ENCODE measurements around the gene ANXA11. TPM values are rescaled to one million over a fixed set of nuclear protein-coding genes. Genes with fewer than 3 reads are reported as not detected.
"Not testable (repeated sequence)": the region's sequence is repeated elsewhere in the genome, so short reads cannot be mapped to it uniquely, and the experiment has no call there.

The ANXA11 gene
- total and polyA plus RNA-seq, 12 donors, result 39.0 to 249 (median 73.2) TPM

DNA sequence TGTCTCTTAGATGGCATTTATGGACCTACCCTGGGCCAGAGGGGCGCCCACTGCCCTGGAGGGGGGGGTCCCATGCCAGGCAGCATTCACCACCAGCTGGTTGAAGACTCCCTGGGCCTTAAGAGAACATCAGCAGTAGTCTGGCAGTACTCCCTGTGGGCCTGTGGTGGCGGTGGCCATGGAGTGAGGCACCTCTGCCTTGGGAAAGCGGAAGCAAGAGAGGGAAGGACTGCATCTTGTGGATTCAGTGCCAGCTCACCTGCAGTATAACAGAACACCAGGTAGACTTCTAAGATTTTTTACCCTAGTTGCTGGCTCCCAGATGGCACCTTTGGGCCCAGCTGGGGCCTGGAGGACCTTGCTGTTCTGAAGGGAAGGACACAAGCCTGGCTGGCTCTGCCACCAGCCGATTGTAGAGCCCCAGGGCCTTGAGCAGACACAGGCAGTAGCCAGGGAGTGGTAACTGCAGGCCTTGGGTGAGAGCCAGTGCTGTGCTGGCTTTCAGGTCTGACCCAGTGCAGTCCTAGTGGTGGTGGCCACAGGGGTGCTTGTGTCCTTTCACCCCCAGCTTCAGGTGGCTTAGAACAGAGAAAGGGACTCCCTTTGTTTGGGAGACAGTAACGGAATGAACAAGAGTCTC, 57.1 kb downstream of the ANXA11 start:
- 58 to 94% (median 89%) methylated on average over 2 to 5 of the region's 5 CpGs for WGBS, 4 donors
- intact Hi-C loops (cut with DNase I), result no loop called here

DNA sequence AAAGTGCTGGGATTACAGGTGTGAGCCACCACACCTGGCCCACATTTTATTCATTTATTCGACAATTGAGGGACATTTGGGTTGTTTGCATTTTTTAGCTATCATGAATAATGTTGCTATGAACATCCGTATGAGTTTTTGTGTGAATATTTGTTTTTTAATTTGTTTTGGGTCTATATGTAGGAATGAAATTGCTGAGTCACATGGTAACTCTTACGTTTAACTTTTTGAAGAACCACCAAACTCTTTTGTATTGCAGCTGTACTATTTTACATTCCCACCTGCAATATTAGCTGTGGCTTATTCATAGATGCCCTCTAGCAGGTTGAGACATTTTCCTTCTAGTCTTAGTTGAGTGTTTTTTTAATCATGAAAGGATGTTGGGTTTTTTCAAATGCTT, 58.4 kb downstream of the ANXA11 start:
- peaks cover 0 to 8% of the 10 kb centered on the region in 2 donors for H3K4me1 ChIP-seq (replicated peaks in 1 of 2)
- no peak for DNase-seq
- intact Hi-C loops (cut with DNase I), result no loop called here
- WGBS, 4 donors, result 71 to 80% (median 74%) methylated on average over 3 of the region's 3 CpGs
- no peak overlapping the region for H3K27ac ChIP-seq
- no peaks in the 10 kb centered on the region for H3K9me3 ChIP-seq (replicated peaks in 1 of 3)
- TF ChIP-seq, protein P1, sequence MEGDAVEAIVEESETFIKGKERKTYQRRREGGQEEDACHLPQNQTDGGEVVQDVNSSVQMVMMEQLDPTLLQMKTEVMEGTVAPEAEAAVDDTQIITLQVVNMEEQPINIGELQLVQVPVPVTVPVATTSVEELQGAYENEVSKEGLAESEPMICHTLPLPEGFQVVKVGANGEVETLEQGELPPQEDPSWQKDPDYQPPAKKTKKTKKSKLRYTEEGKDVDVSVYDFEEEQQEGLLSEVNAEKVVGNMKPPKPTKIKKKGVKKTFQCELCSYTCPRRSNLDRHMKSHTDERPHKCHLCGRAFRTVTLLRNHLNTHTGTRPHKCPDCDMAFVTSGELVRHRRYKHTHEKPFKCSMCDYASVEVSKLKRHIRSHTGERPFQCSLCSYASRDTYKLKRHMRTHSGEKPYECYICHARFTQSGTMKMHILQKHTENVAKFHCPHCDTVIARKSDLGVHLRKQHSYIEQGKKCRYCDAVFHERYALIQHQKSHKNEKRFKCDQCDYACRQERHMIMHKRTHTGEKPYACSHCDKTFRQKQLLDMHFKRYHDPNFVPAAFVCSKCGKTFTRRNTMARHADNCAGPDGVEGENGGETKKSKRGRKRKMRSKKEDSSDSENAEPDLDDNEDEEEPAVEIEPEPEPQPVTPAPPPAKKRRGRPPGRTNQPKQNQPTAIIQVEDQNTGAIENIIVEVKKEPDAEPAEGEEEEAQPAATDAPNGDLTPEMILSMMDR (IDR thresholded peaks at IDR 0.05), result no peak
- TF ChIP-seq POLR2A (IDR thresholded peaks at IDR 0.05), result no peak
- H3K4me3 ChIP-seq, result no peak overlapping the region
- H3K36me3 ChIP-seq (replicated peaks in 1 of 2), result no peaks in the 10 kb centered on the region
- no peaks in the 10 kb centered on the region for H3K27me3 ChIP-seq

More for the DNA sequence above, 57.1 kb downstream of the ANXA11 start:
- Histone ChIP-seq H3K4me1 (replicated peaks in 1 of 2) (peaks cover 0 to 8% of the 10 kb centered on the region in 2 donors), H3K36me3 (replicated peaks in 1 of 2) (peaks cover 0 to 7% of the 10 kb centered on the region in 2 donors), H3K27me3 (no peaks in the 10 kb centered on the region), H3K27ac (no peak overlapping the region), H3K4me3 (no peak overlapping the region), H3K9me3 (replicated peaks in 1 of 3) (no peaks in the 10 kb centered on the region)
- TF ChIP-seq, protein P1 (IDR thresholded peaks at IDR 0.05), result no peak
- no peak for TF ChIP-seq POLR2A (IDR thresholded peaks at IDR 0.05)
- DNase-seq, result no peak

DNA sequence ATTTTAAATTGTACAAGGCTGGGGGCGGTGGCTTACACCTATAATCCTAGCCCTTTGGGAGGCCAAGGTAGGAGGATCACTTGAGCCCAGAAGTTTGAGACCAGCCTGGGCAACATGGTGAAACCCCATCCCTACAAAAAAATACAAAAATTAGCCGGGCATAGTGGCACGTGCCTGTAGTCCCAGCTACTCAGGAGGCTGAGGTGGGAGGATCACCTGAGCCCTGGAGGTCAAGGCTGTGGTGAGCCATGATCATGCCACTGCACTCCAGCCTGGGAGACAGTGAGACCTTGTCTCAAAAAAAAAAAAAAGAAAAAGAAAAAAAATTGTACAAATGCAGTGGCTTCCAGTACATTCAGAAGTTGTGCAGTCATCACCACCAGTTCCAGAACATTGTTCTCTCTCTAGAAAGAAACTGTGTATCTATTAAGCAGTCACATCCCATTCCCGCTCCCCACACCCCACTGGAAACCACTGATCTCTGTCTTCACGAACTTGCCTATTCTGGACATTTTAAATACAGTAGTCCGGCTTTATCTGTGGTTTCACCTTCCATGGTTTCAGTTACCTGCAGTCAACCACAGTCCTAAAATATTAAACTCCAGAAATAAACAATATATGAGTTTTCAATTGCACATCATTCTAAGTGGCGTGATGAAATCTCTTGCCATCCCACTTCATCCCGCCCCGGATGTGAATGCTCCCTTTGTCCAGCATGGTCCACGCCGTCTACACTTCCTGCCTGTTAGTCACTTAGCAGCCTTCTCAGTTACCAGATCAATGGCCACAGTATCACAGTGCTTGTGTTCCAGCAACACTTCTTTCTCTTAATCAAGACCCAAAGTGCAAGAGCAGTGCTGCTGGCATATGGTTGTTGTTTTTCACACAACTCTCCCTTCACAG, 59.7 kb downstream of the ANXA11 start:
- H3K4me1 ChIP-seq (replicated peaks in 1 of 2); H3K9me3 ChIP-seq (replicated peaks in 1 of 3); H3K4me3 ChIP-seq; H3K27me3 ChIP-seq; H3K36me3 ChIP-seq (replicated peaks in 1 of 2); DNase-seq; intact Hi-C loops (cut with DNase I): not testable (repeated sequence)
- H3K27ac ChIP-seq, result peak overlapping the region in 1 of 5 donors; percentile 10
- WGBS, 4 donors, result 65 to 74% (median 69%) methylated on average over 11 of the region's 11 CpGs

DNA sequence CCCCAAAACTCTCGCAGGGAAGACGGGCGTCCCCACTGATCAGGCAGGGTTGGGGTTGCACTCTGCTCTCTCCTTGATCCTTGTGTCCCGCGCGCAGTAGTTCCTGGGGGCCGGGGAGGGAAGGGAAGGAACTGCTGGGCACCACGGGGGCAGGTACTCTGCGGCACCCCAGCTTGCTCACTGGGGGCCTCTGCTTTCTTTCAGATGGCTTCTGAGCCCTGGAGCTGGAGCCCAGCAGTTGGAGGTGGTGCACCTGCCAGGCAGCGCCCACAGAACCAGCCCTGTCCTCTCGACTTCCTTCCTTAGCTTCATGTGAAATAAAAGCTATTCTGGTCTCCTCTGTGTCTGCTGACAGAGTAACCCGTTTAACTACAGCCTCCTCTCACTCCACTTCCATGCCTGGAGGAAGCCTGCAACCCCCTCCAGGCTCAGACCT, 60.6 kb downstream of the ANXA11 start:
- H3K36me3 ChIP-seq (replicated peaks in 1 of 2), result no peaks in the 10 kb centered on the region
- intact Hi-C loops (cut with DNase I), result loop anchor here in 1 of 2 donors (5.0 kb wide), 1 partner anchor 78 kb away; no protein-coding TSS in a partner anchor
- no peaks in the 10 kb centered on the region for H3K27me3 ChIP-seq
- H3K4me1 ChIP-seq (replicated peaks in 1 of 2), result peaks cover 0 to 8% of the 10 kb centered on the region in 2 donors
- no peaks in the 10 kb centered on the region for H3K9me3 ChIP-seq (replicated peaks in 1 of 3)
- WGBS, 4 donors, result 11 to 30% (median 19%) methylated on average over 9 to 12 of the region's 12 CpGs
- TF ChIP-seq, protein P1 (IDR thresholded peaks at IDR 0.05), result no peak
- H3K27ac ChIP-seq, result no peak overlapping the region
- no peak overlapping the region for H3K4me3 ChIP-seq
- peak in 1 of 7 donors; percentile 41 for DNase-seq
